ENCODE data around the gene STAB2.
"Not testable (repeated sequence)": the region's sequence is repeated elsewhere in the genome, so short reads cannot be mapped to it uniquely, and the experiment has no call there.

STAB2 gene

DNA sequence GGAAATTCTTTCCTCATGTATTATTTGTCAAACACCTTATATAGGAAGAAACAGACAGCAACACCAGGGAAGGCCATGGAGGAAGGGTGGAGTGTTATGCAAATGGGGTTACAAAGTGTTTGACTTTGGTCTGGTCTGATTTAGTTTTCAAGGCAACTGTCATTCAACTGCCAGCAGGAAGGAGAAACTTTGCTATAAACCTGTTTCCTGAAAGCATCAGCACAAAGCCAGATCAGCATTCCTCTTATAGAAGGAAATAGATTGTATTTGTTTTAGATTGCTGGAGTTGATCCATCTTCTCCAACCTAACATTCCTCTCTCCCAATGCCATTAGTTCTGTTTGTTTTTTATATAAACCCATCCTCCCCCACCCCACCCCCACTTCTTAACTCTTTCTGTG, 65.7 kb downstream of the STAB2 start:
- no peak for FAIRE-seq
- DNase-seq (ENCODE audit: low spot score): no peak

DNA sequence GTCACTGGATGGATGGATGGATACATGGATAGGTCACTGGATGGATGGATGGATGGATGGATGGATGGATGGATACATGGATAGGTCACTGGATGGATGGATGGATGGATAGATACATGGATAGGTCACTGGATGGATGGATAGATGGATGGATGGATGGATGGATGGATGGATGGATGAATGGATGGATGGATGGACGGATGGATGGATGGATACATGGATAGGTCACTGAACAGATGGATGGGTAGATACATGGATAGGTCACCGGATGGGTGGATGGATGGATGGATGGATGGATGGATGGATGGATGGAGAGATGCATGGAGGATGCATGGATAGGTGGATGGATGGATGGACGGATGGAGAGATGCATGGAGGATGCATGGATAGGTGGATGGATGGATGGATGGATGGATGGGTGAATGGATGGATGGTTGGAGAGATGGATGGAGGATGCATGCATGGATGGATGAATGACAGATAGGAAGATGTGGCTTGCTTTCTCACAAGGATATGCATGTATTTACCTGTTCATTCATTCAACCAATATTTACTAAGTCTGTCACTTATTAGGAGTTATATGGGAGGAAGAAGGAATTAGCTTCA, 66.6 kb downstream of the STAB2 start:
- not testable (repeated sequence) for FAIRE-seq; DNase-seq (ENCODE audit: low spot score)

GRCh38 chr12:103654816-103655215, 67.7 kb downstream of the STAB2 start:
- FAIRE-seq (no peak), DNase-seq (ENCODE audit: low spot score) (no peak)

DNA sequence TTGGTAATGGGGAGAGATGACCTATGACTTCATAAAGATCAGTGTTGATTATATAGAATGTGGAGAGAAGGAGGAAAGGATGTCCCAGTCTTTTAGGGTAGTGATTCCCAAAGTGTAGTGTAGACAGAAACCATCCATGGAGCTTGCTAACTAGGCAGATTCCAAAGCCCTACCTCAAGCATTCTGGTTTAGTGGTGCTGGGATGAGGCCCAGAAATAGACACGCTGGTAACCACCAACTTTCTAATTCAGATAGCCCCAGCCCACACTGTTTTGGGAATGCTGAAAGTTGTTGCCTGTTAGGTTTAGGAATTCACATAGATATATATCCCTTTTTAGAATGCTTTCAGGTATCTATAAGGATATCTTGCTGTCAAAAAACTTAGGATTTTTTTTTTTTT, 69.2 kb downstream of the STAB2 start:
- no peak for DNase-seq (ENCODE audit: low spot score)
- FAIRE-seq: no peak

DNA sequence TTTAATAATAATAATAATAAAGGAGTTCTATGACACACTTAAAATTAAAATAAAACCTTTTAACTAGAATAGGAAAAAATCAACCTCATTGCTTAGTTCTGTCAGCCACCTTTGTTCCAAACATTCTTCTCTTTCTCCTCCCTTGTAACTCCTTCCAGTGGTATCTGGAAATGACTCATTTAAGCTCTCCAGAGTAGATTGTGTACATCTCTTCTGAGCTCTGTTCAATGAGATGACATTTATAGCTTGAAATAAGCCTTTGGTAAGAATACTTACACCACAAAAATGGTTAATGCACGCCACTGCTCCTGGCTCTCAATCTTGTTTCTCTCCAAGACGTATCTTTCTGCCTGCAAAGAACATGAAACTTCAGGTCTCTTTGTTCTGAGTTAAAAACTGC, 70.3 kb downstream of the STAB2 start:
- FAIRE-seq (no peak), DNase-seq (ENCODE audit: low spot score) (no peak)

DNA sequence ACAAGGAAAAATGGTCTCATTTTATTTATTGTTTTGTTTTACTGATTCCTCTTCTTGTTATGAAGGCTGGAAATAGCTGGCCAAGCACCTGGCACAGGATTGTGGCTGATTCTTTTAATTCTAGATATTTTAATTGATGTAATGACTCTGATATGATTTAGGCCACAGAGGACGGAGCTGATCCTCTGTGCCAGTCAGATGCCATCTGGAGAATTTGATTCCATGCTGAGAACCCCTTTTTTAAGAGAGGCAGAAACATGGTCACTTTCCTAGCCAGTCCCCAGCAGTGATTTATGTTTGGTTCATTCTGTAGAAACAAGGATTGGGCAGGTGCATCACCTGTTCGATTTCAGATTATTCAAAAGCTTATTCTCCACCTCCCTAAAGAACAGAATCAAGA, 77.6 kb downstream of the STAB2 start:
- FAIRE-seq (no peak), DNase-seq (ENCODE audit: low spot score) (no peak)

DNA sequence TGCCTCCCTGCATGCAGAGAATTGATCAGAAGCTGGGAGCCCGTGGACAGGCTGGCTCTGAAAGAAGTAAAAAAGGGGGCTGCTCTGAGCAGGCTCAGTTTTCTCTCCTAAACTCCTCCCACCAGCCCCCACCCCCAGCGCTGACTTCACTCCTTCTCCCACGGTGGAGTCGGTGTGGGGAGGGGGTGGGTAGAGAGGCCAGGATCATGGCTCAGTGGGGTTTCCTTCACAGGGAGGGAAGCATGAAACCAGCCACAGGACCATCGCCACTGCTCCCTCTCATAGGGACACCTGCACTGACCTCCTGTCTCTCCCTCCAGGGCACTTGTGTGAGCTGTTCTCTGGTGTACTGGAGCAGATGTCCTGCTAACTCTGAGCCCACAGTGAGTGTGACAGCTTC, 78.9 kb downstream of the STAB2 start:
- FAIRE-seq: no peak
- DNase-seq (ENCODE audit: low spot score): no peak

DNA sequence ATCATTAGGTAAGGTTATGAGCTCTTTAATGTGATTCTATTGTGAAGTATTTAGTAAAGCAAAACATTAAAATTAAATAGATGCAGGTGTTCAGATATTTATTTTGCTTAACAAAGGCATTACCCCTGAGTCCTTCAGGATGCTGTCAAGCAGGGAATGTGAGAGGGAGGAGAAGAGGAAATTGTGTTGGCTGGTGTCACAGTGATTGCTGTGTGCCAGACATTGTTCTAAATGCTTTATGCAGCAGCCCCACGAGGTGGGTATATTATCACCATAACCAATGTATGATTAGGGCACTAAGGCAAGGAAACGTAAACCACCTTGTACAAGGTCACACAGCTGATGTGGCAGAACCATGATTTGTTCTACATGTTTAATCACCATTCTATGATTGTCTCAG, 80.1 kb downstream of the STAB2 start:
- FAIRE-seq (no peak), DNase-seq (ENCODE audit: low spot score) (no peak)

- FAIRE-seq (no peak), DNase-seq (ENCODE audit: low spot score) (no peak)
These were observed 81.4 kb downstream of the STAB2 start for GRCh38 chr12:103668520-103668919.

- FAIRE-seq: no peak
- no peak for DNase-seq (ENCODE audit: low spot score)
These were observed 84.3 kb downstream of the STAB2 start for GRCh38 chr12:103671367-103671766.

DNA sequence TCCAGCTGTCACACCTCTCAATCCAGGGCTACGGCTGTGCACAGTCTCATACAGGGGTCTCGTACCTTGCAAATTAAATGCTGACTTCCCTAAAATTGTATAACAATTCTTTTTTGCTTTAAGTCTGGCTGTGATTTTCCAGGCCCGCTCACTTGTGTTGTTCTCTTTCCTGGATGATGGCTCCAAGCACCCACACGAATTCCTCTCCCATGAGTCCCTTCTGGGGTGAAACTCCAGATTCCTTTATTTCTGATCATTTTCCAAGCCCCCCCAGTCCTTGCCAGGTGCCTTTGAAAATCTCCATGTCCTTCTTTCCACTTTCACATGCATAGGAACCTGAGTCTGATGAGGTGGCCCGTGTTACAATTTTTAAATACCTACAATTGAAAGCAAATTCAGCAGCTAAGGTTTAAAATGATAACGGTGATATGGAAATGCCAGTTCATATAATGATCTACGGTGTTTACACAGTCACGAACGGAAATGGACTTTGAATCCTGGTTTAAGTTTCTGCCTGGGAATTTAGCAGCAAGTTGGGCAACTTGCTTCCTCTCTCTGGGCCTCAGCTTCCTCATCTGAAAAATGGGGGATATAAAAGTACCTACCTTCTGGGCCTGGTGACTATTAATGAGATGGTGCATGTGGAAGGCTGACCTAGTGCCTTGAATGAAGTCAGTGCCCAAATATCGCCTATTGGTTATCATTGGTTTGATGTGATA, 85.5 kb downstream of the STAB2 start:
- no peak for FAIRE-seq
- DNase-seq (ENCODE audit: low spot score): no peak

GRCh38 chr12:103673487-103673886, 86.4 kb downstream of the STAB2 start:
- DNase-seq (ENCODE audit: low spot score): no peak
- no peak for FAIRE-seq

DNA sequence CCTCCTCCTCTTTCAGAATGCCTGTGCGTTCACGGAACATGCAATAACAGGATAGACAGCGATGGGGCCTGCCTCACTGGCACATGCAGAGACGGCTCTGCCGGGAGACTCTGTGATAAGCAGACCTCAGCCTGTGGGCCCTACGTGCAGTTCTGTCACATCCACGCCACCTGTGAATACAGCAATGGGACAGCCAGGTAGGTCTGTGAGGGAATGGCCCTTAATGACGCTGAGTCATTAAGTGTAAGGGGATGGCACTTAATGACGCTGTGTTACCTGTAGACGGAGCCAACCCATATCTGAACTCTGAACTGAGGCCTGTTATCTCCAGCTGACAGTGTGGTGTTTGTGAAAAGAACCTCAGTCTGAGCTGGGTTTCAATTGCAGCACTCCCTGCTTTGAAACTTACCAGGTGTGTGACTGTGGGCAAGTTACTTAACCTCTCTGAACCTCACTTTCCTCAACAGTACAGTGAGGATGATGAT, 86.9 kb downstream of the STAB2 start:
- DNase-seq (ENCODE audit: low spot score): no peak
- FAIRE-seq: no peak

- DNase-seq (ENCODE audit: low spot score) (no peak), FAIRE-seq (no peak)
These were observed 89.8 kb downstream of the STAB2 start for GRCh38 chr12:103676893-103677292.

GRCh38 chr12:103677341-103677740, 90.3 kb downstream of the STAB2 start:
- FAIRE-seq: no peak
- no peak for DNase-seq (ENCODE audit: low spot score)

- FAIRE-seq: no peak
- no peak for DNase-seq (ENCODE audit: low spot score)
These were observed 90.8 kb downstream of the STAB2 start for GRCh38 chr12:103677905-103678304.

DNA sequence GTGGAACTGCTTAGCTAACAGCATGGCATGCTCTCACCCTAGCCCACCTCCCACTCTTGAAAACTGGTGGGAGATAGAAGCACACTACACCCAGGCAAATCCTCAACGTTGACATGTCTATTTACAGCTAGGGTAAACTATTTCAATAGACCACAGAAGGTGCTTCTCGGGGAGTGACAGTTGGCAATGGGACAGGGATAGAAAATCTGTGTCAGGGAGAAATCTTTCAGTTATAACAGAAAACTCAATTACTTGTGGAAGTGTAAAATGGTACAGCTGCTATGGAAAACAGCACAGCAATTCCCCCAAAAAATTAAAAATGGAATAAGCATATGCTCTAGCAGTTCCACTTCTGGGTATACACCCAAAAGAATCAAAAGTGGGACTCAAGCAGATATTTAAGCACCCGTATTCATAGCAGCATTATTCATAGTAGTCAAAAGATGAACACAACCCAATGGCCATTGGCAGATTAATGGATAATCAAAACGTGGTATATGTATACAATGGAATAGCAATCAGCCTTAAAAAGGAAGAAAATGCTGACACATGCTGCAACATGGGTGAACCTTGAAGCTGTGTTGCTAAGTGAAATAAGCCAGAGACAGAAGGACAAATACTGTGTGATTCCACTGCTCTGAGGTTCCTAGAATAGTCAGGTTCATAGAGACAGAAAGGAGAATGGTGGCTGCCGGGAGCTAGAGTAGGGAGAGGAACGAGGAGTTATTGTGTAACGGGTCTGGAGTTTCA, 92.5 kb downstream of the STAB2 start:
- DNase-seq (ENCODE audit: low spot score) (no peak), FAIRE-seq (no peak)

DNA sequence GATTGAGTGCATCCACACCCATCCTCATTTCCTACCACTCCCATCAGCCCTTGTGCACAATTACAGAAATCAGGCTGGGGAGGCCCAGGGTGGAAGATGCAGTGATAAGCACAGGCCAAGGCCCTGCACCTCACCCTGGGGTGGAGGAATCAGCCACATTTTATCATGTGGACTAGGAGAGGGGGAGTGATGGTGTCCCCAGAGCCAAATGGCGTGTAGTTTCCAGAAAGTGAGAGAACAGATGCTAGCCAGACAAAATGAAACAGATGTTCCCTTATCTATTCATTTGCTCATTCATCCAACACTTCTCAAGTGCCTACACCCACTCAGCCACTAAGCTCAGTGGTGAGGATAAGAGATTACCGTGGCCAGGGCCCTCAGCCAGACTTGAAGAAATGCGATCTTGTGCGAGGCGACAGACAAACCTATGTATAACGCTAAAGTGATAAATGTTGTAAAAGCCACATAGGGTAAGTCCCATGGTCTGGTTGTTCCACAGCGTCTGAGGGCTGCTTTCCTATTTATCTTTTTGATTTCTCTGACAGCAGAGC, 93.6 kb downstream of the STAB2 start:
- no peak for DNase-seq (ENCODE audit: low spot score)
- no peak for FAIRE-seq

GRCh38 chr12:103686026-103686425, 99.0 kb downstream of the STAB2 start:
- no peak for FAIRE-seq
- DNase-seq (ENCODE audit: low spot score): no peak

GRCh38 chr12:103687253-103687652, 100.2 kb downstream of the STAB2 start:
- DNase-seq (ENCODE audit: low spot score) (no peak), FAIRE-seq (no peak)

- DNase-seq (ENCODE audit: low spot score): no peak
- FAIRE-seq: no peak
These were observed 101.4 kb downstream of the STAB2 start for GRCh38 chr12:103688376-103689063.

GRCh38 chr12:103690426-103690825, 103.4 kb downstream of the STAB2 start:
- FAIRE-seq (no peak), DNase-seq (ENCODE audit: low spot score) (no peak)

All from RCC 7860 (cell line).